ENCODE data around the gene SPATA6.
"Not testable (repeated sequence)": the region's sequence is repeated elsewhere in the genome, so short reads cannot be mapped to it uniquely, and the experiment has no call there.

DNA sequence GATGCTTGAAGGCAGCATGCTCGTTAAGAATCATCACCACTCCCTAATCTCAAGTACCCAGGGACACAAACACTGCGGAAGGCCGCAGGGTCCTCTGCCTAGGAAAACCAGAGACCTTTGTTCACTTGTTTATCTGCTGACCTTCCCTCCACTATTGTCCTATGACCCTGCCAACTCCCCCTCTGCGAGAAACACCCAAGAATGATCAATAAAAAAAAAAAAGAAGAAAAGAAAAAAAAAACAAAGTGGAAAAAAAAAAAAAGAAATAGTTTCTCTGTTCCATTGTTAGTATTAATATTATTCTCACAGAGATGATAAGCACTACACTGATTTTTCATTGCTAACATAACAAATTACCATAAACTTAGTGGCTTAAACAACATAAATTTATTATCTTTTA is 8.0 kb upstream of the SPATA6 start:
- TF ChIP-seq POLR2AphosphoS5 (IDR thresholded peaks at IDR 0.05; ENCODE audit: low read depth, low read length); SIN3A (IDR thresholded peaks at IDR 0.05; ENCODE audit: borderline replicate concordance, insufficient read depth, low read depth, low read length); TCF7L2 (IDR thresholded peaks at IDR 0.05; ENCODE audit: low read depth, low read length): not testable (repeated sequence)
- TF ChIP-seq, protein P1, sequence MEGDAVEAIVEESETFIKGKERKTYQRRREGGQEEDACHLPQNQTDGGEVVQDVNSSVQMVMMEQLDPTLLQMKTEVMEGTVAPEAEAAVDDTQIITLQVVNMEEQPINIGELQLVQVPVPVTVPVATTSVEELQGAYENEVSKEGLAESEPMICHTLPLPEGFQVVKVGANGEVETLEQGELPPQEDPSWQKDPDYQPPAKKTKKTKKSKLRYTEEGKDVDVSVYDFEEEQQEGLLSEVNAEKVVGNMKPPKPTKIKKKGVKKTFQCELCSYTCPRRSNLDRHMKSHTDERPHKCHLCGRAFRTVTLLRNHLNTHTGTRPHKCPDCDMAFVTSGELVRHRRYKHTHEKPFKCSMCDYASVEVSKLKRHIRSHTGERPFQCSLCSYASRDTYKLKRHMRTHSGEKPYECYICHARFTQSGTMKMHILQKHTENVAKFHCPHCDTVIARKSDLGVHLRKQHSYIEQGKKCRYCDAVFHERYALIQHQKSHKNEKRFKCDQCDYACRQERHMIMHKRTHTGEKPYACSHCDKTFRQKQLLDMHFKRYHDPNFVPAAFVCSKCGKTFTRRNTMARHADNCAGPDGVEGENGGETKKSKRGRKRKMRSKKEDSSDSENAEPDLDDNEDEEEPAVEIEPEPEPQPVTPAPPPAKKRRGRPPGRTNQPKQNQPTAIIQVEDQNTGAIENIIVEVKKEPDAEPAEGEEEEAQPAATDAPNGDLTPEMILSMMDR (IDR thresholded peaks at IDR 0.05): not testable (repeated sequence)
- TF ChIP-seq, protein P2, sequence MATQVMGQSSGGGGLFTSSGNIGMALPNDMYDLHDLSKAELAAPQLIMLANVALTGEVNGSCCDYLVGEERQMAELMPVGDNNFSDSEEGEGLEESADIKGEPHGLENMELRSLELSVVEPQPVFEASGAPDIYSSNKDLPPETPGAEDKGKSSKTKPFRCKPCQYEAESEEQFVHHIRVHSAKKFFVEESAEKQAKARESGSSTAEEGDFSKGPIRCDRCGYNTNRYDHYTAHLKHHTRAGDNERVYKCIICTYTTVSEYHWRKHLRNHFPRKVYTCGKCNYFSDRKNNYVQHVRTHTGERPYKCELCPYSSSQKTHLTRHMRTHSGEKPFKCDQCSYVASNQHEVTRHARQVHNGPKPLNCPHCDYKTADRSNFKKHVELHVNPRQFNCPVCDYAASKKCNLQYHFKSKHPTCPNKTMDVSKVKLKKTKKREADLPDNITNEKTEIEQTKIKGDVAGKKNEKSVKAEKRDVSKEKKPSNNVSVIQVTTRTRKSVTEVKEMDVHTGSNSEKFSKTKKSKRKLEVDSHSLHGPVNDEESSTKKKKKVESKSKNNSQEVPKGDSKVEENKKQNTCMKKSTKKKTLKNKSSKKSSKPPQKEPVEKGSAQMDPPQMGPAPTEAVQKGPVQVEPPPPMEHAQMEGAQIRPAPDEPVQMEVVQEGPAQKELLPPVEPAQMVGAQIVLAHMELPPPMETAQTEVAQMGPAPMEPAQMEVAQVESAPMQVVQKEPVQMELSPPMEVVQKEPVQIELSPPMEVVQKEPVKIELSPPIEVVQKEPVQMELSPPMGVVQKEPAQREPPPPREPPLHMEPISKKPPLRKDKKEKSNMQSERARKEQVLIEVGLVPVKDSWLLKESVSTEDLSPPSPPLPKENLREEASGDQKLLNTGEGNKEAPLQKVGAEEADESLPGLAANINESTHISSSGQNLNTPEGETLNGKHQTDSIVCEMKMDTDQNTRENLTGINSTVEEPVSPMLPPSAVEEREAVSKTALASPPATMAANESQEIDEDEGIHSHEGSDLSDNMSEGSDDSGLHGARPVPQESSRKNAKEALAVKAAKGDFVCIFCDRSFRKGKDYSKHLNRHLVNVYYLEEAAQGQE (IDR thresholded peaks at IDR 0.05; ENCODE audit: insufficient read depth in 1 of 2, low read depth in 2 of 2, low read length in 1 of 2): not testable (repeated sequence)

Measured in Panc1 (cell line).